ENCODE results near the gene UBAP1. TPM values are rescaled to one million over a fixed set of nuclear protein-coding genes. Genes with fewer than 3 reads are reported as not detected.

The UBAP1 gene
- total and polyA plus RNA-seq, 2 of the 4 experiments (the other 2 are of a cell fraction), result 30.6 to 37.0 TPM

GRCh38 chr9:34252016-34252415 lies 73.2 kb downstream of the UBAP1 start:
- ChIA-PET POLR2A (ENCODE audit: unreplicated experiment) (no interaction called here), CTCF (interaction anchor here (0.6 to 3.3 kb wide), 6 partner anchors 12 to 179 kb away, joined by 3 to 16 read pairs (median 3); no protein-coding TSS in a partner anchor)
- Histone ChIP-seq H3K79me1 (ENCODE audit: low read depth in 1 of 2, low read length in 2 of 2) (peaks cover 16 to 55% of the 10 kb centered on the region in 2 experiments), H3K18ac (ENCODE audit: low read depth, low read length) (no peak overlapping the region), H3K23ac (ENCODE audit: low read depth, low read length) (no peak overlapping the region), H3K9me1 (ENCODE audit: insufficient read depth, low read length) (peaks cover 14% of the 10 kb centered on the region), H3K9ac (ENCODE audit: low read depth, low read length) (no peak overlapping the region), H4K8ac (ENCODE audit: low read depth in 2 of 2, low read length in 2 of 2) (no peak overlapping the region), H2AFZ (replicated peaks; ENCODE audit: low read length, poor library complexity) (no peak overlapping the region), H3K9me3 (ENCODE audit: control insufficient read depth, insufficient read depth, low read length) (no peaks in the 10 kb centered on the region), H2BK15ac (ENCODE audit: low read depth, low read length) (no peak overlapping the region), H2AK5ac (ENCODE audit: low read depth, low read length) (no peak overlapping the region), H3K4me3 (ENCODE audit: insufficient read depth, low read depth, low read length) (no peak overlapping the region), H4K91ac (ENCODE audit: insufficient read depth, low read depth, low read length) (no peak overlapping the region), H4K20me1 (ENCODE audit: insufficient read depth, low read length) (peaks cover 25% of the 10 kb centered on the region), H2BK120ac (ENCODE audit: low read depth, low read length) (no peak overlapping the region), H3K36me3 (ENCODE audit: control insufficient read depth, insufficient read depth, low read length) (peaks cover 41% of the 10 kb centered on the region), H3K27me3 (ENCODE audit: control insufficient read depth, insufficient read depth, low read length) (no peaks in the 10 kb centered on the region), H3K4me2 (ENCODE audit: low read depth, low read length) (no peak overlapping the region), H2BK20ac (ENCODE audit: low read depth, low read length) (no peak overlapping the region), H3K4me1 (ENCODE audit: control insufficient read depth, insufficient read depth, low read length) (peaks cover 25% of the 10 kb centered on the region), H3K56ac (ENCODE audit: extremely low read depth, insufficient read depth, low read length) (no peak overlapping the region), H2AK9ac (replicated peaks; ENCODE audit: low read depth, low read length, poor library complexity) (no peak overlapping the region), H4K5ac (ENCODE audit: low read depth, low read length) (no peak overlapping the region), H3K4ac (ENCODE audit: low read depth, low read length) (no peak overlapping the region), H3K14ac (replicated peaks; ENCODE audit: low read depth, low read length) (no peak overlapping the region), H2BK5ac (ENCODE audit: low read depth, low read length, poor library complexity, severe bottlenecking) (no peak overlapping the region), H3K27ac (ENCODE audit: insufficient read depth, low read length) (no peak overlapping the region)
- no peak for ATAC-seq (ENCODE audit: low read depth)
- in situ Hi-C loops (cut with MboI; ENCODE audit: low sequenced_read_pairs), result loop anchor here (5.0 kb wide), 1 partner anchor 125 kb away; the partner anchor contains the start of gene DCAF12
- TF ChIP-seq MXI1 (IDR thresholded peaks at IDR 0.05; ENCODE audit: borderline replicate concordance, low read depth, low read length) (no peak), SMC3 (IDR thresholded peaks at IDR 0.05; ENCODE audit: low read depth, low read length) (no peak)
- DNase-seq, result no peak
- dilution Hi-C loops (cut with HindIII; ENCODE audit: low sequenced_read_pairs, unreplicated experiment), result no loop called here
- intact Hi-C loops (cut with micrococcal nuclease), result loop anchor here (2.0 kb wide), 1 partner anchor 73 kb away; the partner anchor contains the start of gene UBAP1
- BruUV-seq (replicated peaks), result no TSS peak

Data from IMR-90 (cell line).